ENCODE results near the gene CLEC16A.

CLEC16A gene

GRCh38 chr16:10969615-10970014, 25.3 kb downstream of the CLEC16A start:
- DNase-seq = no peak

- DNase-seq = no peak
Measured at GRCh38 chr16:10970065-10970464, 25.7 kb downstream of the CLEC16A start.

GRCh38 chr16:10971560-10971961, 27.2 kb downstream of the CLEC16A start:
- DNase-seq = peak; percentile 74

GRCh38 chr16:10972108-10972818, 27.9 kb downstream of the CLEC16A start:
- no peak for DNase-seq

- no peak for DNase-seq
Measured at GRCh38 chr16:10972819-10973464, 28.6 kb downstream of the CLEC16A start.

- no peak for DNase-seq
Measured at GRCh38 chr16:10976634-10977033, 32.3 kb downstream of the CLEC16A start.

- no peak for DNase-seq
Measured at GRCh38 chr16:10978124-10978523, 33.8 kb downstream of the CLEC16A start.

GRCh38 chr16:10978871-10979446, 34.6 kb downstream of the CLEC16A start:
- no peak for DNase-seq

GRCh38 chr16:10979717-10980601, 35.6 kb downstream of the CLEC16A start:
- DNase-seq = no peak

- no peak for DNase-seq
Measured at GRCh38 chr16:10980813-10981212, 36.4 kb downstream of the CLEC16A start.

- peak; percentile 32 for DNase-seq
Measured at GRCh38 chr16:10981697-10982216, 37.4 kb downstream of the CLEC16A start.

GRCh38 chr16:10982465-10983150, 38.2 kb downstream of the CLEC16A start:
- DNase-seq = no peak

- no peak for DNase-seq
Measured at GRCh38 chr16:10983159-10983558, 38.8 kb downstream of the CLEC16A start.

- DNase-seq = peak; percentile 67
Measured at GRCh38 chr16:10984509-10984908, 40.1 kb downstream of the CLEC16A start.

- no peak for DNase-seq
Measured at GRCh38 chr16:10987361-10988163, 43.2 kb downstream of the CLEC16A start.

- DNase-seq = no peak
Measured at GRCh38 chr16:10988164-10988803, 43.9 kb downstream of the CLEC16A start.

GRCh38 chr16:10988879-10989278, 44.5 kb downstream of the CLEC16A start:
- no peak for DNase-seq

- DNase-seq = no peak
Measured at GRCh38 chr16:10989559-10989958, 45.2 kb downstream of the CLEC16A start.

- no peak for DNase-seq
Measured at GRCh38 chr16:10990378-10990777, 46.0 kb downstream of the CLEC16A start.

- peak; percentile 81 for DNase-seq
Measured at GRCh38 chr16:10992112-10992511, 47.7 kb downstream of the CLEC16A start.

GRCh38 chr16:10992797-10993196, 48.4 kb downstream of the CLEC16A start:
- peak; percentile 92 for DNase-seq
